ENCODE measurements around the gene RNASET2.

DNA sequence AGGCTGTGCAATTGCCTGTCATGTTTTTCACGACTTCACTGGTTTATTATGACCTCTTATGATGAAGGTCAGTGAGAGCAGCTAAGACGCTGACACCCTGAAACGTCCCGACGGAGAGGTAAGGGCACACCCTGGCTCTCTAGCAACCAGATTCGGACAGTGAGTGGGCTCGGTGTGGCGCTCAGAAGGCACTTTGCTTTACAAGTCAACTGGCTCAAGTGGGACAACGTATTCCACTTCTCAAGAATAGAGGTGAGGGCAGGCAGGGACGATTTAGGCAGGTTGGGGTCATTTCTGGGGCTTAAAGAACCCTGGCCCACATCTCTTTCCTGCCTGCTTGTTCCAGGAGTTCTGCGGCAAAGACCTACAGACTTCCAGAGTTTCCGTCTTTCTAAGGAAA is 18.2 kb downstream of the RNASET2 start:
- TF ChIP-seq, protein P1, sequence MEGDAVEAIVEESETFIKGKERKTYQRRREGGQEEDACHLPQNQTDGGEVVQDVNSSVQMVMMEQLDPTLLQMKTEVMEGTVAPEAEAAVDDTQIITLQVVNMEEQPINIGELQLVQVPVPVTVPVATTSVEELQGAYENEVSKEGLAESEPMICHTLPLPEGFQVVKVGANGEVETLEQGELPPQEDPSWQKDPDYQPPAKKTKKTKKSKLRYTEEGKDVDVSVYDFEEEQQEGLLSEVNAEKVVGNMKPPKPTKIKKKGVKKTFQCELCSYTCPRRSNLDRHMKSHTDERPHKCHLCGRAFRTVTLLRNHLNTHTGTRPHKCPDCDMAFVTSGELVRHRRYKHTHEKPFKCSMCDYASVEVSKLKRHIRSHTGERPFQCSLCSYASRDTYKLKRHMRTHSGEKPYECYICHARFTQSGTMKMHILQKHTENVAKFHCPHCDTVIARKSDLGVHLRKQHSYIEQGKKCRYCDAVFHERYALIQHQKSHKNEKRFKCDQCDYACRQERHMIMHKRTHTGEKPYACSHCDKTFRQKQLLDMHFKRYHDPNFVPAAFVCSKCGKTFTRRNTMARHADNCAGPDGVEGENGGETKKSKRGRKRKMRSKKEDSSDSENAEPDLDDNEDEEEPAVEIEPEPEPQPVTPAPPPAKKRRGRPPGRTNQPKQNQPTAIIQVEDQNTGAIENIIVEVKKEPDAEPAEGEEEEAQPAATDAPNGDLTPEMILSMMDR (conservative IDR thresholded peaks at IDR 0.05 in 1 of 2, IDR thresholded peaks at IDR 0.05 in 1 of 2; ENCODE audit: low read depth in 1 of 2, low read length in 2 of 2) = no peak
- no peak for TF ChIP-seq EZH2 (IDR thresholded peaks at IDR 0.05; ENCODE audit: low read length, missing control alignments)
